A549 treated with GW870086 at 1 μM for 4 hours (cell line): Measurements from ENCODE around the gene CENPVL3. TPM values are rescaled to one million over a fixed set of nuclear protein-coding genes. Genes with fewer than 3 reads are reported as not detected.

Experiments
- total RNA-seq: library from RNA; stranded (reverse); fragments of 200-300 nt; extraction: Qiagen RNA extraction; gene quantifications from 5 replicates; pipeline ENCODE4 v1.2.3, GENCODE V29; 2022; ENCODE audit warnings: low read depth

The CENPVL3 gene
- total RNA-seq, result 0.08 to 0.37 TPM (median 0.18 TPM) in 4 of 5 replicates, not detected in the other

GRCh38 chrX:51618241-51619155, at the start of gene CENPVL3:
TSS of gene CENPVL3 (minus strand) at chrX:51618912. CDS start at chrX:51618873, 39 bp downstream.

Other genes starting within 250 kb of the CENPVL3 start
- 2.6 to 3.0 TPM (median 2.8 TPM) in 5 replicates for gene NUDT11, start 122.3 kb downstream of the CENPVL3 start, total RNA-seq
- not detected in 5 replicates for gene CENPVL2, start 63.9 kb upstream of the CENPVL3 start, total RNA-seq
- not detected in 5 replicates for gene CENPVL1, start 91.6 kb upstream of the CENPVL3 start, total RNA-seq
- 7.2 to 9.7 TPM (median 8.7 TPM) in 5 replicates for gene GSPT2, start 124.5 kb upstream of the CENPVL3 start, total RNA-seq